Measurements from ENCODE around the gene ATXN1. TPM values are rescaled to one million over a fixed set of nuclear protein-coding genes. Genes with fewer than 3 reads are reported as not detected.
A peak's percentile ranks its signal among the peaks of the same experiment; 100 is the strongest.

Gene ATXN1
- polyA plus RNA-seq, 6 donors from 2014 or later = 0.14 to 1.2 (median 0.60) TPM; not detected in 1

GRCh38 chr6:16582446-16583143 lies 178.7 kb downstream of the ATXN1 start:
- H3K9me3 Mint-ChIP-seq = peaks cover 0 to 4% (median 0%) of the 10 kb centered on the region in 7 donors

GRCh38 chr6:16578695-16579285 lies 182.5 kb downstream of the ATXN1 start:
- ATAC-seq (ENCODE audit: low read depth in 2 of 2) (no peak), DNase-seq (no peak)
- no peak overlapping the region for H3K4me3 Mint-ChIP-seq
- no peak overlapping the region for H3K27ac Mint-ChIP-seq
- H3K4me1 Mint-ChIP-seq = no peaks in the 10 kb centered on the region
- peaks cover 0 to 5% (median 2%) of the 10 kb centered on the region in 3 donors for H3K27me3 Mint-ChIP-seq
- no peaks in the 10 kb centered on the region for H3K36me3 Mint-ChIP-seq
- no peaks in the 10 kb centered on the region for H3K9me3 Mint-ChIP-seq

More at GRCh38 chr6:16582446-16583143, 178.7 kb downstream of the ATXN1 start:
- peak overlapping the region in 1 of 6 donors; percentile 30 for H3K27ac Mint-ChIP-seq
- H3K4me1 Mint-ChIP-seq = peaks cover 0 to 8% (median 0%) of the 10 kb centered on the region in 3 donors
- DNase-seq = no peak
- no peaks in the 10 kb centered on the region for H3K27me3 Mint-ChIP-seq
- ATAC-seq (ENCODE audit: low read depth in 2 of 2) = no peak
- no peak overlapping the region for H3K4me3 Mint-ChIP-seq
- H3K36me3 Mint-ChIP-seq = no peaks in the 10 kb centered on the region

GRCh38 chr6:16576451-16577368 lies 184.6 kb downstream of the ATXN1 start:
- H3K36me3 Mint-ChIP-seq = no peaks in the 10 kb centered on the region
- no peak for ATAC-seq (ENCODE audit: low read depth in 2 of 2)
- peaks cover 0 to 11% (median 8%) of the 10 kb centered on the region in 3 donors for H3K27me3 Mint-ChIP-seq
- H3K27ac Mint-ChIP-seq = no peak overlapping the region
- no peak overlapping the region for H3K4me3 Mint-ChIP-seq
- no peaks in the 10 kb centered on the region for H3K4me1 Mint-ChIP-seq
- no peak for DNase-seq
- no peaks in the 10 kb centered on the region for H3K9me3 Mint-ChIP-seq

- no peaks in the 10 kb centered on the region for H3K4me1 Mint-ChIP-seq
- H3K9me3 Mint-ChIP-seq = no peaks in the 10 kb centered on the region
- no peak for DNase-seq
- H3K36me3 Mint-ChIP-seq = no peaks in the 10 kb centered on the region
- H3K4me3 Mint-ChIP-seq = no peak overlapping the region
- ATAC-seq (ENCODE audit: low read depth in 2 of 2) = no peak
- peaks cover 0 to 11% (median 8%) of the 10 kb centered on the region in 3 donors for H3K27me3 Mint-ChIP-seq
- no peak overlapping the region for H3K27ac Mint-ChIP-seq
These were observed 185.6 kb downstream of the ATXN1 start for GRCh38 chr6:16575655-16576054.

- Mint-ChIP-seq H3K27me3 (peaks cover 0 to 11% (median 8%) of the 10 kb centered on the region in 3 donors), H3K4me1 (peaks cover 3 to 6% (median 5%) of the 10 kb centered on the region in 3 donors), H3K9me3 (no peaks in the 10 kb centered on the region), H3K27ac (no peak overlapping the region), H3K36me3 (no peaks in the 10 kb centered on the region), H3K4me3 (no peak overlapping the region)
- ATAC-seq (ENCODE audit: low read depth in 2 of 2) (no peak), DNase-seq (no peak)
These were observed 188.3 kb downstream of the ATXN1 start for GRCh38 chr6:16572943-16573342.

GRCh38 chr6:16572317-16572716 lies 188.9 kb downstream of the ATXN1 start:
- no peaks in the 10 kb centered on the region for H3K36me3 Mint-ChIP-seq
- no peak overlapping the region for H3K4me3 Mint-ChIP-seq
- H3K4me1 Mint-ChIP-seq = peaks cover 3 to 6% (median 5%) of the 10 kb centered on the region in 3 donors
- DNase-seq (no peak), ATAC-seq (ENCODE audit: low read depth in 2 of 2) (no peak)
- H3K27ac Mint-ChIP-seq = no peak overlapping the region
- no peaks in the 10 kb centered on the region for H3K9me3 Mint-ChIP-seq
- peaks cover 0 to 11% (median 8%) of the 10 kb centered on the region in 3 donors for H3K27me3 Mint-ChIP-seq

GRCh38 chr6:16570946-16571345 lies 190.3 kb downstream of the ATXN1 start:
- H3K36me3 Mint-ChIP-seq = no peaks in the 10 kb centered on the region
- no peak for ATAC-seq (ENCODE audit: low read depth in 2 of 2)

GRCh38 chr6:16570221-16570553 lies 191.1 kb downstream of the ATXN1 start:
- H3K4me3 Mint-ChIP-seq = no peak overlapping the region
- H3K27ac Mint-ChIP-seq = peak overlapping the region in 1 of 6 donors; percentile 21
- peaks cover 3 to 6% (median 5%) of the 10 kb centered on the region in 3 donors for H3K4me1 Mint-ChIP-seq
- H3K27me3 Mint-ChIP-seq = peaks cover 0 to 9% (median 8%) of the 10 kb centered on the region in 3 donors
- H3K36me3 Mint-ChIP-seq = no peaks in the 10 kb centered on the region
- no peak for ATAC-seq (ENCODE audit: low read depth in 2 of 2)
- no peaks in the 10 kb centered on the region for H3K9me3 Mint-ChIP-seq
- no peak for DNase-seq

More at GRCh38 chr6:16570946-16571345, 190.3 kb downstream of the ATXN1 start:
- Mint-ChIP-seq H3K27me3 (peaks cover 0 to 11% (median 8%) of the 10 kb centered on the region in 3 donors), H3K9me3 (no peaks in the 10 kb centered on the region), H3K27ac (no peak overlapping the region), H3K4me3 (no peak overlapping the region), H3K4me1 (peaks cover 3 to 6% (median 5%) of the 10 kb centered on the region in 3 donors)
- no peak for DNase-seq

GRCh38 chr6:16568128-16568527 lies 193.1 kb downstream of the ATXN1 start:
- Mint-ChIP-seq H3K4me1 (peaks cover 3 to 6% (median 5%) of the 10 kb centered on the region in 3 donors), H3K27me3 (no peaks in the 10 kb centered on the region), H3K9me3 (no peaks in the 10 kb centered on the region), H3K4me3 (no peak overlapping the region), H3K36me3 (no peaks in the 10 kb centered on the region), H3K27ac (peak overlapping the region in 1 of 6 donors; percentile 53)
- no peak for DNase-seq
- ATAC-seq (ENCODE audit: low read depth in 2 of 2) = no peak

- peaks cover 3 to 6% (median 5%) of the 10 kb centered on the region in 3 donors for H3K4me1 Mint-ChIP-seq
- no peak overlapping the region for H3K4me3 Mint-ChIP-seq
- H3K27ac Mint-ChIP-seq = no peak overlapping the region
- no peak for ATAC-seq (ENCODE audit: low read depth in 2 of 2)
- DNase-seq = no peak
- no peaks in the 10 kb centered on the region for H3K9me3 Mint-ChIP-seq
- no peaks in the 10 kb centered on the region for H3K36me3 Mint-ChIP-seq
- no peaks in the 10 kb centered on the region for H3K27me3 Mint-ChIP-seq
These were observed 194.2 kb downstream of the ATXN1 start for GRCh38 chr6:16567071-16567470.

GRCh38 chr6:16564436-16564835 lies 196.8 kb downstream of the ATXN1 start:
- H3K4me3 Mint-ChIP-seq = no peak overlapping the region
- DNase-seq (no peak), ATAC-seq (ENCODE audit: low read depth in 2 of 2) (no peak)
- H3K27me3 Mint-ChIP-seq = no peaks in the 10 kb centered on the region
- H3K9me3 Mint-ChIP-seq = no peaks in the 10 kb centered on the region
- H3K27ac Mint-ChIP-seq = no peak overlapping the region
- H3K36me3 Mint-ChIP-seq = no peaks in the 10 kb centered on the region
- H3K4me1 Mint-ChIP-seq = peaks cover 0 to under 1% (median 0%) of the 10 kb centered on the region in 3 donors

GRCh38 chr6:16563628-16564240 lies 197.5 kb downstream of the ATXN1 start:
- DNase-seq (no peak), ATAC-seq (ENCODE audit: low read depth in 2 of 2) (no peak)
- Mint-ChIP-seq H3K9me3 (no peaks in the 10 kb centered on the region), H3K4me3 (no peak overlapping the region), H3K27ac (no peak overlapping the region), H3K4me1 (no peaks in the 10 kb centered on the region), H3K27me3 (no peaks in the 10 kb centered on the region), H3K36me3 (no peaks in the 10 kb centered on the region)

- no peak for DNase-seq
- Mint-ChIP-seq H3K27me3 (no peaks in the 10 kb centered on the region), H3K36me3 (no peaks in the 10 kb centered on the region), H3K27ac (no peak overlapping the region), H3K9me3 (no peaks in the 10 kb centered on the region), H3K4me1 (no peaks in the 10 kb centered on the region), H3K4me3 (no peak overlapping the region)
- ATAC-seq (ENCODE audit: low read depth in 2 of 2) = no peak
These were observed 198.8 kb downstream of the ATXN1 start for GRCh38 chr6:16562498-16562897.

Data from naive B cell (primary cell).